H1 (cell line): ENCODE data around the gene PDE2A.

Experiments
- POLR2A ChIP-seq, 2 experiments: IDR thresholded peaks; 1 replicate in 1 of 2; 2 replicates in 1 of 2; pipeline ENCODE4 v1.6.1; 2011; ENCODE audit warnings: low read depth in 2 of 2, low read length in 2 of 2, mild to moderate bottlenecking in 2 of 2; ENCODE audit errors: control extremely low read depth in 1 of 2
- POLR2AphosphoS5 ChIP-seq: IDR thresholded peaks from 2 replicates; pipeline ENCODE4 v1.6.1; 2011; ENCODE audit warnings: low read depth, low read length

DNA sequence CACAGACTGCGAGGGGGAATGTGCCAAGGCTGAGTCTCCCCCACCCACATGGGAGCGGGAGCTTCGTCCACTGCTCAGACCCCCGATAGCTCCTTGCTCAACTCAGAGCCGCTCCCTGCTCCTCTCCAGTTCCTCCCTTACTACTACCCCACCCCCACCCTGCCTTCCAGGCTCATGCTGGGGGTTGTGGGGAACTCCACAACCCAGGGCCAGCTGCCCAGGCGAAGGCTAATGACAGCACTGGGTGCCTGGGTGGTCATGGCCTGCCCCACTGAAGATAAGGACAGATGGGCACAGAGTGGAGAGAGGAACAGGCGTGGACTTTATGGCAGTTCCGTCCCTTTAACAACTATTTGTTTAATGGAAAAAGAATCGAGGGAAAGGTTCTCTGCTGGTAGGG lies 73.7 kb downstream of the PDE2A start:
- TF ChIP-seq POLR2AphosphoS5 (no peak), POLR2A (IDR thresholded peaks at IDR 0.05; ENCODE audit: control extremely low read depth in 1 of 2, low read depth in 2 of 2, low read length in 2 of 2) (no peak)
